Coronary artery (tissue), 2 donors: ENCODE data around the gene CCDC146.

Source experiments
- DNase-seq: peaks from one replicate; pipeline ENCODE4 v3.0.0-alpha.2; 2017; ENCODE audit warnings: low spot score
- H3K27ac ChIP-seq, 2 donors: fragments of 200-600 bp; sonication (generic); one replicate each; pipeline ENCODE4 v1.5.1; 2016 to 2019
- H3K4me3 ChIP-seq: fragments of 200-600 bp; sonication (generic); 2 replicates; pipeline ENCODE4 v1.5.1; 2016; ENCODE audit warnings: mild to moderate bottlenecking, moderate library complexity
- TF ChIP-seq, protein P1 (sequence below): fragments of 200-600 bp; sonication (generic); IDR thresholded peaks from one replicate; pipeline ENCODE4 v1.5.1; 2019; ENCODE audit warnings: antibody characterized with exemption

Gene CCDC146

DNA sequence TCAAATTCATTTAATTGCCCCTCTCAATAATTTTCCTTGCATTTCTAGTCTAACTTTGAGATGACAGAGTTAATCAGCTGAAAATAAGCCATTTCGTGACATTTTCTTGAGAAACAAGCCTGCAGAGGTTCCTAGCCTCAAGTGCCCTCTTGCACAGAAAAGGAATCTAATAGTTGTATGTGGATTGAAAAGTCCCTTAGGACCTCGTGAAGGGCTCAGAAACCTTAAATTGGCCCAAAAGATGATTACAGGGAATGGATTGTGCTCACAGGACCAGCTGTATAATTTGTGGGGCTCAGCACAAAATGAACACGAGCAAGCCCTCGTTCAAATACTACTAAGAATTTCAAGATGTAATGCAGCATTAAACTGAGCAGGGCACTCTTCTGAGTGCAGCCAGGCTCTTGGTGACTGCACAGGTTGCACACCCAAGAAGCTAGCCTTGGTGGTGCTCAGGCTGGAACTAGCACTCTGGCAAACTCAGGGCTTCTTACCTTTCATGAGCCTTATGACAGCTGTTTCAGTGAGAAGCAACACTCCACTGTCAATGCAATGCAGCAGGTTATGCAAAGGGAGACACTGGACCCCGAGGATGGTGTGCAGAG, 191.6 kb downstream of the CCDC146 start:
- no peak overlapping the region for H3K27ac ChIP-seq

DNA sequence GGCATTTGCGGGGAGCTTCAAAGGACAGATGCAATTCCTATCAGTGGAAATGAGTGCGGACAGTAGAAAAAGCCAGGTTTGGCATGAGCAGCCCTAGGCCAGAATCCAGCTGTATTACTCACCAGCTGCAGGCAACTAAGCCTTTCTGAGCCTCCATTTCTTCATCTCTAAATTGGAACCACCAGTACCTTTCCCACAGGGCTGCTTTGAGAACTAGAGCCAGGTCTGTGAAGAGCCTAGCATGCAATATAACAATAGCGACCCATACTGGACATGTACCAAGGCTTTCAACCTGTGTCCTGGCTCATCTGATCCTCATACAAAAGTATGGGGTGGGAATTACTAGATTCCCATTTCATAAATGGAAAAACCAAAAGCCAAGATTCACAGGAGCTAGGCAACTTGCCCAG, 192.8 kb downstream of the CCDC146 start:
- no peak for DNase-seq
- H3K27ac ChIP-seq: no peak overlapping the region
- TF ChIP-seq, protein P1, sequence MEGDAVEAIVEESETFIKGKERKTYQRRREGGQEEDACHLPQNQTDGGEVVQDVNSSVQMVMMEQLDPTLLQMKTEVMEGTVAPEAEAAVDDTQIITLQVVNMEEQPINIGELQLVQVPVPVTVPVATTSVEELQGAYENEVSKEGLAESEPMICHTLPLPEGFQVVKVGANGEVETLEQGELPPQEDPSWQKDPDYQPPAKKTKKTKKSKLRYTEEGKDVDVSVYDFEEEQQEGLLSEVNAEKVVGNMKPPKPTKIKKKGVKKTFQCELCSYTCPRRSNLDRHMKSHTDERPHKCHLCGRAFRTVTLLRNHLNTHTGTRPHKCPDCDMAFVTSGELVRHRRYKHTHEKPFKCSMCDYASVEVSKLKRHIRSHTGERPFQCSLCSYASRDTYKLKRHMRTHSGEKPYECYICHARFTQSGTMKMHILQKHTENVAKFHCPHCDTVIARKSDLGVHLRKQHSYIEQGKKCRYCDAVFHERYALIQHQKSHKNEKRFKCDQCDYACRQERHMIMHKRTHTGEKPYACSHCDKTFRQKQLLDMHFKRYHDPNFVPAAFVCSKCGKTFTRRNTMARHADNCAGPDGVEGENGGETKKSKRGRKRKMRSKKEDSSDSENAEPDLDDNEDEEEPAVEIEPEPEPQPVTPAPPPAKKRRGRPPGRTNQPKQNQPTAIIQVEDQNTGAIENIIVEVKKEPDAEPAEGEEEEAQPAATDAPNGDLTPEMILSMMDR: no peak
- H3K4me3 ChIP-seq: no peak overlapping the region

More for the DNA sequence above, 191.6 kb downstream of the CCDC146 start:
- TF ChIP-seq, protein P1: no peak
- H3K4me3 ChIP-seq: no peak overlapping the region
- no peak for DNase-seq

DNA sequence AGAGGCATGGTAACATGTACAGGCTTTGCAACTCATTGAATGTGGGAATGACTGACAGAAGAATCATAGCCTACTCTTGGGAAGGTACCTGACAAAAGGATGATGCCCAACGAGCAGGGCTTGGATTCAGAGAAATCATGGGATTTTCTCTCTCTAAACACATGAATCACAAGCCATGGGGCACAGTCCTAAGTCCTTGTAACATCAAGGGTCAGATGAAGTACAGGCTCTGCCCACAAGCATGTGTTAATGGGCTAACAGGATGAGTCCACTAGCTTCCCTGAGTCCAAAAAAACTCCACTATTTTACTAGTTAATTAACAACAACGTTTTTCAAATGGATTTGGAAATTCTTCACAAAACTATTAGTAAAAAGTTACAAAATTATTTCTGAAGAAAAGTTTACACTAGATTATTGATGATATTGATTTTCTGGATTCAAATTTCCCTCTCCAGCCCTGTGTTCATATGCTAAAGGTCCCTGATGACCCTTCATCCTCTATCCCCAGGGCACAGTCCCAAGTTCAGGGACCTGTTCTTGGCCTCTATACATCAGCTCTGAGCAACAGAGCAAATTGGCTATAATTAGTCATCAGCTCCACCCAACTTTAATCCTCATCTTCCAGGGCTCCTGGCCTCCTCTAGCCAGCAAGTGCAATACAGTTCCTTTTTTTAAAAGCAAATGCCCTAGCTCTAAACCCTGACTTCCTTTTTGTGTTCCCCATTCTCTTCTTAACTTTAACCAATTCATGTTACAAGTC, 194.0 kb downstream of the CCDC146 start:
- no peak for DNase-seq
- no peak overlapping the region for H3K27ac ChIP-seq

DNA sequence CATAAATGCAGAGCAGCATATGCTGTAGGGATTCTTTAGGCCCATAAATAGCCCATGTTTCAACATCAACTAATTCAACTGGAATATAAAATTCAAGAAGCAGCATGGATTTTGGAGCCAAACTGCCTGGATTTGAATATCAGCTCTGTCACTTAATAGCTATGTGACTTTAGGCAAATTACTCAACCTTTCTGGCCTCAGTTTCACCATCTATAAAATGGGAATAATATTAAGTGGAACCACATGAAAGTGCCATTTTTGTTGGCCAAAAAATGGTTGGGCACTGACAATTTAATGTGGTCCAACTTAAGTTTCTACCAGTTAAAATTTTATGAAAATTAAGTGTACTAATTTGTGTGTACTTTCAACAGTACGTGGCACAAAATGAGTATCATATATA, 195.6 kb downstream of the CCDC146 start:
- Histone ChIP-seq H3K27ac (no peak overlapping the region), H3K4me3 (no peak overlapping the region)
- TF ChIP-seq, protein P1: no peak
- DNase-seq: no peak

More for the DNA sequence above, 194.0 kb downstream of the CCDC146 start:
- no peak overlapping the region for H3K4me3 ChIP-seq
- TF ChIP-seq, protein P1: no peak

DNA sequence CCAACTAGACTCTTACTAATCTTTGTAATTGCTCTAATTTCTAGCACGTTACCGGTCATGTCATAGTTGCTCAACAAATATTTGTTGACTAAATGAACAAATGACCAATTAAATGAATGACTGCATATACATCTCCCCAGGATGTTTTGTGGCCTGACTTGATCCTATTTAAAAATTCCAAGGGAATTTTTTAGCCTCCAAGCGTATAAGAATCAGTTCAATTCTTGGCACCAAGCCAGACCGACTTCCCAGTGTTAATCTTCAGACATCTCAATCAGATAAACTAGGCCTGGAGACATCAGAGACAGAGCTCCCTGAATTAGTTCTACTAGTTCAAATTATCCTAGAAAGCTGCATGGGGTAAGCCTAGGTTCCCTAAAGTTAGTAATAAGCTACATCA, 197.7 kb downstream of the CCDC146 start:
- TF ChIP-seq, protein P1: no peak
- no peak for DNase-seq
- no peak overlapping the region for H3K4me3 ChIP-seq
- no peak overlapping the region for H3K27ac ChIP-seq

DNA sequence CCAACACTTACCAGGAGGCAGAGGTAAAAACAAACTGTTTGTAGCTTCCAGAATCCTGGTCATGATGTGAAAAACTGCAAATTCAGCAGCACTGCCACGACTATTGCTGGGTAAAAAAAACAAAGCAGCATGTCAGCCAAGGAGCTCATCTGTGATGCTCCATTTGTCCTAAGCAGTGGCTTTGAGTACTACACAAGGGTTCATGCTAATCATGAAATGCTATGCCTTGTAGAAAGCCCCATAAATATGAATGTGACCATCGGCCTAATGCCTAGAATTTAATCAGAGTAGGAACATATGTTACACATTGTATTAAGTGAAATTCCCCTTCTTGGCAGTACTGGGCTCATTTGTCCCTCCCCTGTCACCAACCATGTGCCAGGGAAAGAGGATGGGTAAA, 198.3 kb downstream of the CCDC146 start:
- Histone ChIP-seq H3K27ac (peak overlapping the region in 1 of 2 donors; percentile 30), H3K4me3 (no peak overlapping the region)
- TF ChIP-seq, protein P1: no peak
- DNase-seq: no peak

DNA sequence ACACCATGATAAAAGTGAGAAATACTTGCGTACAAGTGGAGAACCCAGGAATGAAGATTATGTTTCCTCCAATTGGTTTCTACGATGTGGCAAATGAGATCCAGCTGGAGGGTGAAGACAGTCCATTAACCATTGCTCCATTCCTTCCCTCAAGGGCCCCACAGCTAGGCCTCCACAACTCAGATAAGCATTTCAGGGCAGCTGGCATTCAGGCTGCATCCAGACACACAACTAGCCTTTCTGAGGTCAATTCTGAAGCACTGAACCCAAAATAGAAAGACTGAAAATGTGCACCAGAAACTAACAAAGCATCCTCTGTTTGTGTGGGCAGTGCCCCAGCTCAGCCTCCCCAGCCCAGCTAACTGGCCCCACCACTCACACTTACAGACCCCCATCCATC, 198.9 kb downstream of the CCDC146 start:
- DNase-seq: no peak
- H3K27ac ChIP-seq: peak overlapping the region in 1 of 2 donors; percentile 30
- H3K4me3 ChIP-seq: no peak overlapping the region
- TF ChIP-seq, protein P1: no peak
